Testis (tissue), 2 donors: ENCODE measurements around the gene RIMS3.

Source experiments
- POLR2A ChIP-seq: fragments of 450-650 bp; IDR thresholded peaks from one replicate; pipeline ENCODE4 v1.6.1; 2017; ENCODE audit warnings: antibody characterized with exemption, mild to moderate bottlenecking, moderate library complexity
- TF ChIP-seq, protein P1 (sequence below), 3 experiments: fragments of 450-650 bp in 2 of 3; fragments of 200-600 bp in 1 of 3; sonication (generic) in 1 of 3; IDR thresholded peaks; one replicate each; pipeline ENCODE4 v1.5.1; 2016 to 2019; ENCODE audit warnings: antibody characterized with exemption in 3 of 3, mild to moderate bottlenecking in 2 of 3, moderate library complexity in 1 of 3

- TF ChIP-seq, protein P1, sequence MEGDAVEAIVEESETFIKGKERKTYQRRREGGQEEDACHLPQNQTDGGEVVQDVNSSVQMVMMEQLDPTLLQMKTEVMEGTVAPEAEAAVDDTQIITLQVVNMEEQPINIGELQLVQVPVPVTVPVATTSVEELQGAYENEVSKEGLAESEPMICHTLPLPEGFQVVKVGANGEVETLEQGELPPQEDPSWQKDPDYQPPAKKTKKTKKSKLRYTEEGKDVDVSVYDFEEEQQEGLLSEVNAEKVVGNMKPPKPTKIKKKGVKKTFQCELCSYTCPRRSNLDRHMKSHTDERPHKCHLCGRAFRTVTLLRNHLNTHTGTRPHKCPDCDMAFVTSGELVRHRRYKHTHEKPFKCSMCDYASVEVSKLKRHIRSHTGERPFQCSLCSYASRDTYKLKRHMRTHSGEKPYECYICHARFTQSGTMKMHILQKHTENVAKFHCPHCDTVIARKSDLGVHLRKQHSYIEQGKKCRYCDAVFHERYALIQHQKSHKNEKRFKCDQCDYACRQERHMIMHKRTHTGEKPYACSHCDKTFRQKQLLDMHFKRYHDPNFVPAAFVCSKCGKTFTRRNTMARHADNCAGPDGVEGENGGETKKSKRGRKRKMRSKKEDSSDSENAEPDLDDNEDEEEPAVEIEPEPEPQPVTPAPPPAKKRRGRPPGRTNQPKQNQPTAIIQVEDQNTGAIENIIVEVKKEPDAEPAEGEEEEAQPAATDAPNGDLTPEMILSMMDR (IDR thresholded peaks at IDR 0.05), result no peak
- TF ChIP-seq POLR2A, result no peak
These were observed 47.0 kb upstream of the RIMS3 start for GRCh38 chr1:40712405-40712944.
